Fibroblast of the aortic adventitia (primary cell): ENCODE measurements around the gene TMA7. TPM values are rescaled to one million over a fixed set of nuclear protein-coding genes. Genes with fewer than 3 reads are reported as not detected.

Experiments
- DNase-seq: peaks from one replicate; pipeline ENCODE4 v3.0.0-alpha.2; 2010; ENCODE audit warnings: low read depth
- H3K4me3 ChIP-seq: 2 replicates; pipeline ENCODE4 v1.5.1; 2011; ENCODE audit warnings: low read depth, mild to moderate bottlenecking, control low read depth, low read length, moderate library complexity
- CTCF ChIP-seq: IDR thresholded peaks from 2 replicates; pipeline ENCODE4 v1.5.1; 2011; ENCODE audit warnings: mild to moderate bottlenecking, low read length, control low read depth, inconsistent platforms; ENCODE audit not compliant: insufficient read depth
- total RNA-seq: library from RNA; depleted of rRNA; stranded (reverse); fragments of >200 nt; gene quantifications from 2 replicates; pipeline ENCODE4 v1.2.3, GENCODE V29; 2012; ENCODE audit warnings: low replicate concordance

The TMA7 gene
- total RNA-seq, 1 donor, result 234 TPM

- DNase-seq, result no peak
- no peak overlapping the region for H3K4me3 ChIP-seq
- no peak for TF ChIP-seq CTCF
Observed at GRCh38 chr3:48486952-48487351, 46.9 kb downstream of the TMA7 start.

- no peak for DNase-seq
- TF ChIP-seq CTCF, result no peak
Observed at GRCh38 chr3:48492461-48493202, 52.6 kb downstream of the TMA7 start.

GRCh38 chr3:48493203-48493501 is 53.1 kb downstream of the TMA7 start:
- H3K4me3 ChIP-seq, result no peak overlapping the region
- TF ChIP-seq CTCF, result no peak
- DNase-seq, result no peak

More at GRCh38 chr3:48492461-48493202, 52.6 kb downstream of the TMA7 start:
- no peak overlapping the region for H3K4me3 ChIP-seq

Other genes with a start within 250 kb of the TMA7 start
- not detected in 2 replicates for gene CAMP, start 216.8 kb upstream of the TMA7 start, total RNA-seq
- 5.6 and 8.6 TPM in 2 replicates for gene ZNF589, start 199.2 kb upstream of the TMA7 start, total RNA-seq
- gene NME6, start 138.9 kb upstream of the TMA7 start, total RNA-seq, result 22.4 and 22.7 TPM in 2 replicates
- not detected in 2 replicates for gene SPINK8, start 106.6 kb upstream of the TMA7 start, total RNA-seq
- gene FBXW12, start 68.0 kb upstream of the TMA7 start, total RNA-seq, result 0.27 TPM in 1 of 2 replicates, not detected in the other
- gene PLXNB1, start 10.2 kb upstream of the TMA7 start, total RNA-seq, result 30.0 and 59.5 TPM in 2 replicates
- gene CCDC51, start 138 bp upstream of the TMA7 start, total RNA-seq, result 19.3 and 38.0 TPM in 2 replicates
- gene ATRIP, start 6.5 kb downstream of the TMA7 start, total RNA-seq, result 4.0 and 14.5 TPM in 2 replicates
- gene SHISA5, start 63.9 kb downstream of the TMA7 start, total RNA-seq, result 60.4 and 107 TPM in 2 replicates
- 4.7 and 6.1 TPM in 2 replicates for gene PFKFB4, start 116.5 kb downstream of the TMA7 start, total RNA-seq
- 0.54 TPM in 1 of 2 replicates, not detected in the other for gene UCN2, start 123.5 kb downstream of the TMA7 start, total RNA-seq
- 8.6 and 10.2 TPM in 2 replicates for gene COL7A1, start 155.1 kb downstream of the TMA7 start, total RNA-seq
- 97.2 and 196 TPM in 2 replicates for gene UQCRC1, start 169.4 kb downstream of the TMA7 start, total RNA-seq
- gene TMEM89, start 181.5 kb downstream of the TMA7 start, total RNA-seq, result not detected in 2 replicates
- 11.6 and 19.5 TPM in 2 replicates for gene SLC26A6, start 195.2 kb downstream of the TMA7 start, total RNA-seq
- gene CELSR3, start 222.6 kb downstream of the TMA7 start, total RNA-seq, result 0.81 and 0.98 TPM in 2 replicates
- gene NCKIPSD, start 245.7 kb downstream of the TMA7 start, total RNA-seq, result 8.1 and 20.0 TPM in 2 replicates